Lung (tissue), 12 donors: Measurements from ENCODE around the gene HGS. TPM values are rescaled to one million over a fixed set of nuclear protein-coding genes. Genes with fewer than 3 reads are reported as not detected.

Source experiments
- ATAC-seq: fragments of 200-7000 bp; cut with Tn5 transposase; one replicate; pipeline ENCODE4 v1.9.1; 2020; ENCODE audit warnings: moderate number of reproducible peaks; ENCODE audit not compliant: insufficient read depth, low FRiP score
- DNase-seq, 3 donors: peaks; one replicate each; pipeline ENCODE4 v3.0.0-alpha.2; 2013 to 2017
- H3K27ac ChIP-seq, 2 donors: one replicate each; pipeline ENCODE4 v1.5.1; 2013; ENCODE audit warnings: mild to moderate bottlenecking in 2 of 2, moderate library complexity in 2 of 2, control low read depth in 1 of 2, inconsistent platforms in 1 of 2, low read depth in 1 of 2, low read length in 1 of 2
- H3K27me3 ChIP-seq, 3 donors: one replicate each; pipeline ENCODE4 v1.5.1; 2013; ENCODE audit warnings: low read length in 2 of 3; ENCODE audit not compliant: control insufficient read depth in 3 of 3, insufficient read depth in 3 of 3
- H3K36me3 ChIP-seq, 4 donors: one replicate each; pipeline ENCODE4 v1.5.1; 2013; ENCODE audit warnings: low read length in 4 of 4, mild to moderate bottlenecking in 1 of 4, moderate library complexity in 1 of 4; ENCODE audit not compliant: control insufficient read depth in 4 of 4, insufficient read depth in 4 of 4
- H3K4me1 ChIP-seq, 5 donors: one replicate each; pipeline ENCODE4 v1.5.1; 2013; ENCODE audit warnings: low read length in 5 of 5, mild to moderate bottlenecking in 2 of 5, moderate library complexity in 1 of 5; ENCODE audit not compliant: control insufficient read depth in 5 of 5, insufficient read depth in 5 of 5
- H3K4me3 ChIP-seq: one replicate; pipeline ENCODE4 v1.5.1; 2013; ENCODE audit warnings: mild to moderate bottlenecking, control low read depth, moderate library complexity
- H3K9ac ChIP-seq, 2 donors: one replicate each; pipeline ENCODE4 v1.5.1; 2013; ENCODE audit warnings: low read length in 2 of 2, control low read depth in 1 of 2; ENCODE audit not compliant: insufficient read depth in 1 of 2
- H3K9me3 ChIP-seq, 4 donors: one replicate each; pipeline ENCODE4 v1.5.1; 2013; ENCODE audit warnings: low read length in 3 of 4, mild to moderate bottlenecking in 1 of 4, moderate library complexity in 1 of 4; ENCODE audit not compliant: control insufficient read depth in 4 of 4, insufficient read depth in 3 of 4
- CTCF ChIP-seq: IDR thresholded peaks from 2 replicates; pipeline ENCODE4 v1.5.1; 2012; ENCODE audit warnings: mild to moderate bottlenecking; ENCODE audit errors: control extremely low read depth, extremely low read depth
- WGBS, 2 donors: extraction: QIAGEN DNeasy Blood & Tissue Kit; methylation state at CpG; one replicate each; pipeline ENCODE4 v1.1.7; 2013; 5-methylcytosine and 5-hydroxymethylcytosine counted together
- polyA plus RNA-seq, 2 donors: library from polyadenylated mRNA; stranded (reverse); fragments of 200-250 nt; gene quantifications; one replicate each; pipeline ENCODE4 v1.2.1, GENCODE V29; 2013
- total RNA-seq, 2 donors: library from RNA; depleted of rRNA in 1 of 2; stranded (reverse); fragments of >200 nt in 1 of 2; gene quantifications; one replicate each; pipeline ENCODE4 v1.2.1, GENCODE V29; 2014 to 2021
- donor health status: control.
- donor health status: control.
- donor health status: Bipolar disorder and iron deficiency.
- donor health status: healthy.
- donor health status: DM: yes; HTN: yes; CAD: no.

The HGS gene
- total and polyA plus RNA-seq, 4 donors, result 51.5 to 128 (median 108) TPM

- no peak for DNase-seq
- peaks cover 0 to 2% (median 0%) of the 10 kb centered on the region in 4 donors for H3K36me3 ChIP-seq
Measured at GRCh38 chr17:81715872-81716673, 32.3 kb downstream of the HGS start.

GRCh38 chr17:81716674-81716996, 32.8 kb downstream of the HGS start:
- ATAC-seq (no peak), DNase-seq (no peak)
- 96 to 98% methylated on average over 12 of the region's 12 CpGs for WGBS, 2 donors
- peaks cover 0 to 20% (median 2%) of the 10 kb centered on the region in 5 donors for H3K4me1 ChIP-seq
- H3K36me3 ChIP-seq, result peaks cover 0 to 2% (median 0%) of the 10 kb centered on the region in 4 donors
- no peak overlapping the region for H3K9ac ChIP-seq
- no peak overlapping the region for H3K4me3 ChIP-seq
- no peak for TF ChIP-seq CTCF
- H3K9me3 ChIP-seq, result no peaks in the 10 kb centered on the region
- H3K27ac ChIP-seq, result no peak overlapping the region
- no peaks in the 10 kb centered on the region for H3K27me3 ChIP-seq

More at GRCh38 chr17:81715872-81716673, 32.3 kb downstream of the HGS start:
- no peak overlapping the region for H3K9ac ChIP-seq
- peaks cover 0 to 24% (median 2%) of the 10 kb centered on the region in 5 donors for H3K4me1 ChIP-seq
- H3K9me3 ChIP-seq, result no peaks in the 10 kb centered on the region
- no peak overlapping the region for H3K4me3 ChIP-seq
- peaks cover 0 to 4% (median 3%) of the 10 kb centered on the region in 3 donors for H3K27me3 ChIP-seq
- ATAC-seq, result no peak
- no peak overlapping the region for H3K27ac ChIP-seq
- TF ChIP-seq CTCF, result no peak
- WGBS, 2 donors, result 93 to 94% methylated on average over 43 of the region's 43 CpGs

GRCh38 chr17:81717049-81717765, 33.4 kb downstream of the HGS start:
- no peak for TF ChIP-seq CTCF
- H3K9me3 ChIP-seq, result no peaks in the 10 kb centered on the region
- DNase-seq, result no peak
- no peak overlapping the region for H3K27ac ChIP-seq
- H3K9ac ChIP-seq, result no peak overlapping the region
- H3K27me3 ChIP-seq, result no peaks in the 10 kb centered on the region
- peaks cover 0 to 21% (median 2%) of the 10 kb centered on the region in 5 donors for H3K4me1 ChIP-seq
- ATAC-seq, result no peak
- WGBS, 2 donors, result 96 to 97% methylated on average over 25 of the region's 25 CpGs
- H3K36me3 ChIP-seq, result peaks cover 0 to 2% (median 0%) of the 10 kb centered on the region in 4 donors
- H3K4me3 ChIP-seq, result no peak overlapping the region
